HG03103 (cell line): ENCODE results near the gene GAB2.
A peak's percentile ranks its signal among the peaks of the same experiment; 100 is the strongest.
"Not testable (repeated sequence)": the region's sequence is repeated elsewhere in the genome, so short reads cannot be mapped to it uniquely, and the experiment has no call there.

ENCODE experiments used
- ATAC-seq: cut with Tn5 transposase; IDR thresholded peaks from one replicate; pipeline ENCODE4 v1.9.1; 2021; ENCODE audit warnings: low read depth; ENCODE audit not compliant: unreplicated experiment

GAB2 gene

DNA sequence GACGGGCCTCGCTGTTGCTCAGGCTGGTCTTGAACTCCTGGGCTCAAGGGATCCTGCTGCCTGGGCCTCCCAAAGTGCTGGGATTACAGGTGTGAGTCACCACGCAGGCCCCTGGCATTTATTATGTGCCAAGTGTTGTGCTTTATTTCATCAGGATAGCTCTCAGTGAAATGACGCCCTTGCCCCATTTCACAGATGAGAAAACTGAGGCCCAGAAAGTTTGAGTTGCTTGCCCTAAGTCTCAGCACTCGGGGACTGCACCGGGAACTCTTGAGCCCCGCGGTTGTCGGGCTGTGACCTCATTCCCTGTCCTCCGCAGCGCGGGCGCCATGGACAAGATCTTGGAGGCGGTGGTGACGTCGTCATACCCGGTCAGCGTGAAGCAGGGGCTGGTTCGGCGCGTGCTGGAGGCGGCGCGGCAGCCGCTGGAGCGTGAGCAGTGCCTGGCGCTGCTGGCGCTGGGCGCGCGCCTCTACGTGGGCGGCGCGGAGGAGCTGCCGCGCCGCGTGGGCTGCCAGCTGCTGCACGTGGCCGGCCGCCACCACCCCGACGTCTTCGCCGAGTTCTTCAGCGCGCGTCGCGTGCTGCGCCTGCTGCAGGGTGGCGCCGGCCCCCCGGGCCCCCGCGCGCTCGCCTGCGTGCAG lies 221.6 kb downstream of the GAB2 start:
- no peak for ATAC-seq

DNA sequence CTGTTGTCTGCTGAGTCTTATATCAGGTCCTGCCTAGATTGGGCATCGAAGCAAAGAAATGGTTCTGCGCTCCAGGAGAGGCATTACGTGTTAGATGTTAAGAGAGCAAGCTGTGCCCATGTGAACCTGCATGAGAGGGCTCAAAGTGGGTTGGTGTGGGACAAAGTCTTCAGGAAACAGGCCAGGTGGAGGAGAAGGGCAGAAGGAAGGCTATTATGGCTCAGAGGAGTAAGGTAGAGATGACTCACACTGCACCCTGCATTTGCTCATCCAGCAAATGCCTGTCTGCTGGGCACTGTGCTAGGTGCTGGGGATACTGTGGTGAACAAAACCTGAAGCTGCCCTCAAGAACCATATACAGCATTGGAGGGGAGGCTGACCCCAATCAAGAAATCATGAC lies 223.1 kb downstream of the GAB2 start:
- no peak for ATAC-seq

DNA sequence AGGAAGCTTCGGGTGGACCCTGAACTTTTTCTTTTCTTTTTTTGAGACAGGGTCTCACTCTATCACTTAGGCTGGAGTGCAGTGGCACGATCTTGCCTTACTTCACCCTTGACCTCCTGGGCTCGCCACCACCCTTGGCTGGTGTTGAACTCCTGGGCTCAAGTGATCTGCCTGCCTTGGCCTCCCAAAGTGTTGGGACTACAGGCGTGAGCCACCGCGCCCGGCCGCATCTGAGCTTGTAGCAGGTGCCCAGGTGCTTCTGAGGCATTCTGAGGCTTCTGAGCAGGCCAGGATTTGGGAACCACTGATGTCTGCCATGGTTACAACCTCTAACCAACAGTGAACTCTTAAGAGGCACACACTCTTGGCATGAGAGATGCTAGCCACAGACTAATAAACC lies 223.8 kb downstream of the GAB2 start:
- ATAC-seq = no peak

DNA sequence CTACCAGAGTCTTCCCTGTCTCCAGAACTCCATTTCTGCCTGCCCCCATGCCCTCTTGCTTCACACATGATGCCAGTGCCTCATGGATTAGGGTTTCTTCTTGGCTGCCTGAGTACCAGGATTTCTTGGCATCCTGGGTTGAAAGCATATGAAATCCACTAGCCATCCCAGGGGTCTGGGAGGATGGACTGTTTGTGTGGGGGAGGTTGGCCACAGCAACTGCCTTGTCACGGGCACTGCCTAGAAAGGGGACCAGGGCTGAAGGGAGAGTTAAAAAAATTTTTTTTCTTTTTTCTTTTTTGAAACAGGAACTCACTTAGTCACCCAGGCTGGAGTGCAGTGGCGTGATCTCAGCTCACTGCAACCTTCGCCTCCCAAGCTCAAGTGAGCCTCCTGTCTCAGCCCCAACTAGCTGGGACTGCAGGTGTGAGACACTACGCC lies 224.7 kb downstream of the GAB2 start:
- ATAC-seq = no peak

DNA sequence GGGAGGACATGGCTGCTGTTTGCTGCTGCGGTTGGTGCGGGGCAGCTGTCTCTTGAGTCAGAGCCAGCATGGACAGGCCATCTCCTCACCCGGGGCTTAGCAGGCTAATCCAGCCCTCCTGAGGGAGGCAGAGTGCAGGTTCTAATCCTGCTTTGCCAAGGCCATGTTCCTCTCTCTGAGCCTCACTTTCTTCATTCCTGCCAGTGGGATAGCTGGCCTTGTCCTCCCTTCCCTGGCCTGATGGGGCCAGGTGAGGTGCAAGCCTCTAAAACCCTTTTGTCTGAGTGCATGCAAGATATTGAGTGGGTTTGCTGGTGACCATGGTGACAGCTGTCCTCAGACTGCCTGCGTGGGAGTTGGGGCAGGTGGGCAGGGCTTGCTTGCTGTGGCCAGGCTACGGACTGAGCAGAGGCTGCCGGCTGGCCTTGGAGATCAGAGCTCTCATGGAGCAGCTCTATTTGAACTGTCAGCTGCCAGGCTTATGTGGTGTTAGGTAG lies 225.3 kb downstream of the GAB2 start:
- ATAC-seq = no peak

DNA sequence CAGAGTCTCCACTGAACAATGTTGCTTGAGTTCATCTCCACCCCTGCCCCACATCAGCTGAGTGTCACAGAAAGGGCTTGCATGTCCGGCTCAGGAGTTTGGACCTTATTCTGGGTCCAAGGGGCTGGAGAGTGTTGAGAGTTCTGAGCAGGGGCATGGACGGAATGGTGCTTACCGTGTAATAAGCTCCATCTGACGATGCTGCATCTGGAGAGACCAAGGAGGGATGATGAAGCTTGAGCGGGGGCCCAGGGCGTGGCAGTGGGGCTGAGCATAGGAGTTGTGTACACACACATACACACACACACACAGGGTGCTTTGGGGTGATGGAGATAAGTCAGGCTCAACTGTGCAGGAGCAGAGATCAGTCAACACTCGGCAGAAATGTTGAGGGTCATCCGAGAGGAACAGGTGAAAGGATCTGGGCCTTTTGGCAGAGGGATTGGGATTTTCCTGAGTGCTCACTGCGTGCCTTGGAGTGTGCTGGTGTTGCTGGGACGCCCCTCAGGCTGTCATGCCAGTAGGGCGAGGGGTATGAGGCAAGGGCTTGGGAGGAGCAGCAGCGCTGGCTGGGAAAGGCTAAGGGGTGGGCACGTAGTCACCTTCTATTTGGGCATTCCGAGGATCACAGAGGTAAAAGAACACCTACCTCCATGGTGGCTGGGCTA lies 226.6 kb downstream of the GAB2 start:
- ATAC-seq = no peak

DNA sequence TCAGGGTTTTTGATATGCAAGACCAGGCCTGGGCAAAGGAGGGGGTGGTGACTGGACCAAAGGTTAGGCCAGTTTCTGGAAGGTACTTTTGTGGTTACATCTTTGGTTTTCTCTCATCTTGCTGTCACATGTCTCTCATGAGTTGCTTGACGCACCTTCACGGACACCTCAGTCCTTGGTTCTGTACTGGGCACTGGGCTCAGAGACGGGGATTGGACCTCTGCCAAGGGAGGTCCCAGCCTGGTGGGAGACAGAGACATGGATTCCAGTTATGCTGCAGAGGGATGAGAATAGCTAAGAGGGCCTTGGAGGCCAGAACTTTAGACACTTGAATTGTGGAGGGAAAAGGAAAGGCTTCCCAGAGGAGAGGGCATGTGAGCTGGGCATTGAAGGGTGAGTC lies 227.2 kb downstream of the GAB2 start:
- no peak for ATAC-seq

DNA sequence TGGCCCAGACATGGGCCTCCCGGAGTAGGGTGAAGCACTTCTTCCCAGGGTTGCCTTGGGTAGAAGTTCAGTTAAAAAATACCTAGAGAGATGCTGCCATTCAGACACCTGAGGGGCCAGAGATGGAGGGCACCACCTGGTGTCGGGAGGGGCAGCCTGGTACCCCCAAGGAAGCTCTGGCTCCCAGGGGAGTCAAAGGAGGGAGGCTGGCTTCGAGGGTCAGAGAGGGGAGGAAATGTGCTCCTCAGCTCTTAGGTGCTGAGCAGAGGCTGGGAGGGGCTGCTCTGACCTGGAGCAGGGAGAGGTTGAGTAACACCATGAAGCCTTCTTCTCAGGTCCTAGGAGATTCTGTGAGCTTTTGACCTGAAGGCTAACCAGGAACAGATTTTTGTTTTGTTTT lies 227.8 kb downstream of the GAB2 start:
- no peak for ATAC-seq

DNA sequence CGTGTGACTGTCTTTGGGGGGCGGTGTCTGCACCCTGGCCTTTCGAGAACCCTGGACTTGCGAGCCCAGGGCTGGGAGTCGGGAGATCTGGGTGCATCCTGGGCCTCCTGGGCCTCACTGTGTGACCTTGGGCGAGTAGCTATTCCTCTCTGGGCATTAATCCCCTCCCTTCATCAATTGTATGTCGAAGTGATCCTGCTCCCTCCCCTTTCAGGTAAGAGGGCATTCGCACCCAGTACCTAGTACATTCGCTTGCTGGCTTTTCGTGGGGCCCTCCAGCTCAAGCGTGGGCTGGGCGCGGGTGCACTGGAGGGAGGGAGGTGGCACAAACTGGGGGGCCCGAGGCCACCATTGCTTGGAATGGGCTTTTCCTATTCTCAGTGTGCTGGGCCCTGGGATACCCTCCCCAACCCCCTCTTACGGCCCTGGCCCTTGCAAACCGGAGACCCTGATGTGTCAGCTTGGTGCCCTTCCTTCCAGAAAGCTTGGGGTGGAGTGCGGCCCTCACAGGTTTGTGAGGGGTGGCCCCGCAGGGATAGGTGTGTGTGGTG lies 228.4 kb downstream of the GAB2 start:
- ATAC-seq = no peak

DNA sequence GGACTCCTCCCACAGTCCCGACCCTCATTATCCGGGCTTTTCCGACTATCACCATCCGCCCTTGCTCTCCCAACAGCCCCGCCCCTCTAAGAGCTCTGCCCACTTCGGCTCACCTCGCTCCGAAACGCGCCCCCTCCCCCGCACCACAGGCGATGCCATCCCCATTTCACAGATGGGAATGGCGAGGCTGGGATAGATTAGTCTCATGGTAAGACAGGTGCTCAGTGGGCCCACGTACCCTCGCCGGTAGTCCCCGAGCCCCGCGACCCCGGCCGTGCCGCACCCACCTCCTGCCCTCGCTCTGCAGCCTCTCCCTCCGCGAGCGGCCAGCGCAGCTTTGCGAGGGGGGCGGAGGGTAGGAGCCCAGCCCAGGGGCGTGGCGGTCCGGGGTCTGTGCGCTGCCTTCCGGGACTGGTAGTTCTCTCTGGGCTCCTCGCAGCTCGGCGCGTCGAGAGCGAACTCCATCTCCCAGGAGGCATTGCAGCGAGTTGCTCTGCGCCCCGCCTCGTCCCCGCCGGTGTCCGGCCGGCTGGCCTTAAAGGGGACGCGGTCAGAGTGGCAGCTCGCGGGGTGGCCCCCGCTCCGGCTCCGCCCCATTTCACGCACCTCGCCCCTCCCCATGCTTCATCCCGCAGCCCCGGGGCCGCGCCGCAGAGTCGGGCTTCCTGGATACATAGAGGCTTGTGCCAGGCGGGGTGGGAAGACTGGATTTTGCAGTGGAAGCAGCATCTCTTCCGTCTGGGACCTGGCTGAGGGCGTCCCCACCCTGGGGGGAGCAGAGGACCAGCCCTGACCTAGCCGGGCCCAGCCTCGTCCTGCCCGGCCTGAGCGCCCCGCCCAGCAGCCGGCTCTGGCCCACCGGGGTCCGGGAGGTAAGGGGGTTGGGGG lies 229.1 kb downstream of the GAB2 start, which contains the start of the genes KCTD21 and USP35:
Gene KCTD21, minus strand, starts transcription at position 341 of the 888 bp plus-strand sequence. CDS start 14,072 bp downstream, outside the sequence.
Gene USP35, plus strand, starts transcription at position 634 of the 888 bp plus-strand sequence. CDS start 7,327 bp downstream, outside the sequence.
- ATAC-seq = peak; percentile 93

DNA sequence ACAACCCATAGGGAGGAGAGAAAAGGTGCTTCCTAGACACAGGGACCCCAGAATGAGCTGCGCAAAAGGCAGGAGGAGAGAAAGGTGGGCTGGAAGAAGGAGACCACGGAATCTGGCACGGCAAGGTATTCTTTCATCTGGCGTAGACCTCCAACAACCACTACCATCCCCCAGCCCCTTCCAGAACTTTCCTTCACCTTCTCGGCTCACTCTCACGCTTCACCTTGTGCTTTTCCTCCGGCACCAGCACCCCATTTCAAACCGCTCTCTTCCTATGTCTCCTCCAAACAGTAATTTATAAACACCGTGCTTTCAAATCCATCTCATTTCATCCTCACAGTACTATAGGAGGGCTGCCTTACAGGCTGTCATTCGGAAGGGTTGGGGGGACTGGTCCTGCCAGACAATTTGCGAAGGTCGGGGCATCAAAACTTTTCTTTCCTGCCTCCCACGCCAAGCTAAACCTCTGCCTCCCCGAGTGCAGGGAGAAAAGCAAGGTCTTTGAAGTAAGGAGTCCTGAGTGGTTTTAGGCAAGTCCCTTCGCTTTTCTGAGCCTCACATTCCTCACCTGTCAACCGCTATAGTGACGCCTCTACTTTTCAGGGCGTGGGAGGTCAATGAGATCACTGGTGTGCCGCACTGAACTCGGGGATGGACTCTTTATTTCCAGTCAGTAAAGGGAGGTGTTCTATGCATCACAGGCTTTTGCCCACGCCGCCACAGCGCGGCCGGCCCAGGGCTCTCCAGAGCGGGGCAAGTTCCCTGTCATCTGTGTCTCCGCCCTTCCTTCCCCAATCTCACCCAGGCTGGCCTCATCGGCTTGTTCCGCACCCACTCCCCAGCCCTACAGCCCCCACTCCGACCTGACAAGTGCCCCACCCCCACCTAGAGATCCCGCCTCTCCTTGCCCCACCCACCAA lies 230.0 kb downstream of the GAB2 start:
- peak; percentile 16 for ATAC-seq

DNA sequence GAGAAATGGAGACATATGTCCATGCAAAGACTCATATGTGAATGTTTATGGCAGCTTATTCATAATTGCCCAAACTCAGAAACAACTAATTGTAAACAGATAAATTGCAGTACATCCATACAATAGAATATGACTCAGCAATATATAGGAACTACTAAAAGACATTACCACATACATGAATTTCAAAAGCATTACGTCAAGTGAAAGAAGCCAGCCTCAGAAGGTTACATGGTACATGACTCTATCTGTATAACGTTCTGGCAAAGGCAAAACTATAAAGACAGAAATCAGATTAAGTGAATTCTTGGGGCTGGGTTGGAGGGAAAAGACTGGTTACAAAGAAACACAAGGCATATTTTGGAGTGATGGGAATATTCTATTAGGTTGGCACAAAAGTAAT lies 236.4 kb downstream of the GAB2 start:
- ATAC-seq = no peak

DNA sequence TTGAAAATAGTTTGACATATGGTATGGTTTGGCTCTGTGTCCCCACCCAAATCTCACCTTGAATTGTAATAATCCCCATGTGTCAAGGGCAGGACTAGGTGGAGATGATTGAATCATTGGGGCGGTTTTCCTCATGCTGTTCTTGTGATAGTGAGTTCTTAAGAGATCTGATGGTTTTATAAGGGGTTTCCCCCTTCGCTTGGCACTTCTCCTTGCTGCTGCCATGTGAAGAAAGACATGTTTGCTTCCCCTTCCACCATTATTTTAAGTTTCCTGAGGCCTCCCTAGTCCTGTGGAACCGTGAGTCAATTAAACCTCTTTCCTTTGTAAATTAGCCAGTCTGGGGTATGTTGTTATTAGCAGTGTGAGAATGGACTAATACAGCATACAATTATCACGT lies 236.9 kb downstream of the GAB2 start:
- no peak for ATAC-seq

DNA sequence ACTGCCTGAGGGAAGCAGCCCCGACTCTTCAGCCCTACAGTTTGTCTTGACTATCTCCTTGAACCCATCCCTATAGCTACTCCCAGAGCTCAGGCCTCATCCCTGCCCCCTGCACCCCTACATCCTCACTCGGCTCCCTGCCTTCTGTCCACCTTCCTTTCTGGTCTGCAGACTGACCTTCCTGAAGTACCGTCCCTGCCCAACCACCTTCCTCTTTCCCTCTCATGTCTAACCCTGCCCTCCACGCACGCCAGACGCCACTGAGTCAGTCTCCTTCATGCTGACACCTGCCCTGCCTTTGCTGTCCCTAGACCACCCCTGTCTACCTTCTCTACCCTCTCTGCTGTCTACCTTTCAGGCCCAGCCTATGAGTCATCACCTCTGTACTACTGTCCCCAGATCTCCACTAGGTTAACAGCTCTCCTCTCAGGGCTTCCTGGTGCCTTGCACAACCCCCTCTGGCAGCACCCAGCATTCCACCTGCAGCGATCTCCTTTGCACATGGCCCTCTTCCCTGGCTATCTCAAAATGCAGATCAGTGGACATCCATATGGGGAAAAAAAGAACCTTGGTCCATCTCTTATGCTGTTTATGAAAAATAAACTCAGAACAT lies 238.1 kb downstream of the GAB2 start:
- ATAC-seq = no peak

DNA sequence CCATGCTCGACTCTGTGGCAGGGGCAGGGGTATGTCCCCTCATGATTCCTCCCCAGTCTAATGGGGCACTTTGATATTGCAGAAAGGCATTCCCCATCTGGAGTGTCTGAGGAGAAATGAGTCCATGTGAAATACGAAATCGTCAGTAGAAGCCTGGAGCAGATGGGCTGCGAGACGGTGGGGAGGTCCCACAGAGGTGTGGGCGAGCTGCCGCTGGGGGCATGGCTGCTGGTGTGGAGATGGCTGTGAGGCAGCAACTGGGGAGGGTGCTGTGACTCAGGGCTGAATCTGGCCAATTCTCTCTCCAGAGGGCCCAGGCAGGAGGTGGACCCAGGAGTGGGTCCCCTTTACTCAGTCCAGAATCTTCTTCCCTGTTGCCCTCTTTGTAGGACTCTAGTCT lies 240.4 kb downstream of the GAB2 start:
- ATAC-seq = no peak

DNA sequence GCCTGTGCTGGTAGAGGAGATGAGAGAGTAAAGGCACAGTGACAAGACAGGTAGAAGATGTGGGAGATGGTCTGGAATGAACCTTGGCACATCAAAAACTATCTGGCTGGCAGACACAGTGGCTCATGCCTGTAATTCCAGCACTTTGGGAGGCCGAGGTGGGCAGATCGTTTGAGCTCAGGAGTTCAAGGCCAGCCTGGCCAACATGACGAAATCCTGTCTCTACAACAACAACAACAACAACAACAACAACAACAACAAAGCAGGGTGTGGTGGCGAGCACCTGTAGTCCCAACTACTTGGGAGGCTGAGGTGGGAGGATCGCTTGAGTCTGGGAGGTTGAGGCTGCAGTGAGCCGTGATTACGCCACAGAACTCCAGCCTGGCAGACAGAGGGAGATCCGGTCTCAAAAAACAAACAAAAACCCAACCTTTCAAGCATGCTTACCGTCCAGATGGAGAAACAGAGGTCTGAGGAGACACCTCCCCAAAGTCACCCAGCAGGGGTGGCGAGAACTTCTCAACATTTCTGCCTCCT lies 240.9 kb downstream of the GAB2 start:
- no peak for ATAC-seq

DNA sequence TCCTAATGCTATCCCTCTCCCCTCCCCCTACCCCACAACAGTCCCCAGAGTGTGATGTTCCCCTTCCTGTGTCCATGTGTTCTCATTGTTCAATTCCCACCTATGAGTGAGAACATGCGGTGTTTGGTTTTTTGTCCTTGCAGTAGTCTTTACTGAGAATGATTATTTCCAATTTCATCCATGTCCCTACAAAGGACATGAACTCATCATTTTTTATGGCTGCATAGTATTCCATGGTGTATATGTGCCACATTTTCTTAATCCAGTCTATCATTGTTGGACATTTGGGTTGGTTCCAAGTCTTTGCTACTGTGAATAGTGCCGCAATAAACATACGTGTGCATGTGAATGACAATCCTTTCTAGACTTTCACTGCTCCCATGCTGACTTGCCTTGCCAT lies 241.8 kb downstream of the GAB2 start:
- not testable (repeated sequence) for ATAC-seq

DNA sequence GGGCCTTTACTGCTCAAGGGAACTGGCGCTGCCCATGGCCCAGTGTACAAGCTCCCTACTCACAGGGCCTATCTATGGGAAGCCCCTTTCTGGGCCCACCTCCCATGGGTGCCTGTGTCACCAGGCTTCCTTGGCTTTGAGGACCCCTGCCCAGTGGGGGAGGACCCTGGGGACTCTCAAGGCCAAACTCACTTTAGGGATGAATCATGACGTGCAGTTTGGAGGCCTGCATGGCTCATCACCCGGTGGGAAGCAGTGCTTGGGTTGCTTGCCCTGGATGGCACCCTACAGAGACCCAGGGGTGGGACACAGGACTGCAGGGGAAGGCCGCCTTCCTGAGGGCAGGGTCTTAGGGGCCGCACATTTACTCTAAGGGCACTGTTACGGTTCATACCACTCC lies 245.7 kb downstream of the GAB2 start:
- no peak for ATAC-seq
